ENCODE data around the gene DLG1.

GRCh38 chr3:197262709-197263108, 35.7 kb downstream of the DLG1 start:
- TF ChIP-seq, protein P1, sequence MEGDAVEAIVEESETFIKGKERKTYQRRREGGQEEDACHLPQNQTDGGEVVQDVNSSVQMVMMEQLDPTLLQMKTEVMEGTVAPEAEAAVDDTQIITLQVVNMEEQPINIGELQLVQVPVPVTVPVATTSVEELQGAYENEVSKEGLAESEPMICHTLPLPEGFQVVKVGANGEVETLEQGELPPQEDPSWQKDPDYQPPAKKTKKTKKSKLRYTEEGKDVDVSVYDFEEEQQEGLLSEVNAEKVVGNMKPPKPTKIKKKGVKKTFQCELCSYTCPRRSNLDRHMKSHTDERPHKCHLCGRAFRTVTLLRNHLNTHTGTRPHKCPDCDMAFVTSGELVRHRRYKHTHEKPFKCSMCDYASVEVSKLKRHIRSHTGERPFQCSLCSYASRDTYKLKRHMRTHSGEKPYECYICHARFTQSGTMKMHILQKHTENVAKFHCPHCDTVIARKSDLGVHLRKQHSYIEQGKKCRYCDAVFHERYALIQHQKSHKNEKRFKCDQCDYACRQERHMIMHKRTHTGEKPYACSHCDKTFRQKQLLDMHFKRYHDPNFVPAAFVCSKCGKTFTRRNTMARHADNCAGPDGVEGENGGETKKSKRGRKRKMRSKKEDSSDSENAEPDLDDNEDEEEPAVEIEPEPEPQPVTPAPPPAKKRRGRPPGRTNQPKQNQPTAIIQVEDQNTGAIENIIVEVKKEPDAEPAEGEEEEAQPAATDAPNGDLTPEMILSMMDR (IDR thresholded peaks at IDR 0.05) = no peak
- no peak for TF ChIP-seq POLR2A (IDR thresholded peaks at IDR 0.05)
